GM06990 (cell line): ENCODE data around the gene LEMD3.
"Not testable (repeated sequence)": the region's sequence is repeated elsewhere in the genome, so short reads cannot be mapped to it uniquely, and the experiment has no call there.

ENCODE experiments used
- DNase-seq: peaks from one replicate; pipeline ENCODE4 v3.0.0-alpha.2; 2011; ENCODE audit not compliant: insufficient read length; ENCODE audit errors: extremely low read depth
- H3K27me3 ChIP-seq: replicated peaks from 2 replicates; pipeline ENCODE4 v1.6.0; 2011; ENCODE audit warnings: low read length; ENCODE audit not compliant: control insufficient read depth, insufficient read depth
- H3K36me3 ChIP-seq: 2 replicates; pipeline ENCODE4 v1.5.1; 2011; ENCODE audit warnings: low read length; ENCODE audit not compliant: control insufficient read depth, insufficient read depth
- H3K4me3 ChIP-seq: replicated peaks from 2 replicates; pipeline ENCODE4 v1.5.1; 2011; ENCODE audit warnings: low read depth, mild to moderate bottlenecking, control low read depth, low read length
- TF ChIP-seq, protein P1 (sequence below): IDR thresholded peaks from 2 replicates; pipeline ENCODE4 v1.5.1; 2011; ENCODE audit warnings: low read length, control low read depth, mild to moderate bottlenecking, inconsistent platforms; ENCODE audit not compliant: insufficient read depth, poor library complexity, severe bottlenecking

The LEMD3 gene

DNA sequence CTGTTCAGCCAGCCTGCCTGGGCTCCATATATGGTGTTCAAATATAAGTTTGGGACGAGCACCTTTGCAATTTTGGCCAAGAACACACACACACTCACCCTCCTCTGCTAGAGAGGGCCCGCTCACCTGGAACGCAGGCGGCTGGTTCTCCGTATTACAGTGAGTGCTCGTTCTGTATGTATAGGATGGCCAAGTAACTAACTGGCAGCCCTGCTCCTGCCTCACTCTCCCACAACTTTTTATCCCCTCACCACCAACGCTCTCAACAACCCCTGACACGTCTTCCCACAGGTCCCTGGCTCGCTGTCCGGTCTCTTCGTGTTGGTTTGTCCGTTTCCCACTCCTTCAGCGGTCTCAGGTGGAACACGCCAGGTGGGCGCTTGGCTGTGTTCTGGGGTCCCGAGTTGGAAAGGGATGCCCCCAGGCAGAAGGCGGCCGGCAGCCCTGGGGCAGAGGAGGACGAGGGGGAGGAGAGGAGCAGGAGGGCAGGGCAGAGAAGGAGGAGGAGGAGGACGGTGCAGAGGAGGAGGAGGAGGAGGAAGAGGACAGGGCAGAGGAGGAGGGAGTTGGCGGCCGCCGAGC lies 108.7 kb downstream of the LEMD3 start:
- no peaks in the 10 kb centered on the region for H3K36me3 ChIP-seq
- no peaks in the 10 kb centered on the region for H3K27me3 ChIP-seq
- peak overlapping the region; percentile 82 for H3K4me3 ChIP-seq
- TF ChIP-seq, protein P1, sequence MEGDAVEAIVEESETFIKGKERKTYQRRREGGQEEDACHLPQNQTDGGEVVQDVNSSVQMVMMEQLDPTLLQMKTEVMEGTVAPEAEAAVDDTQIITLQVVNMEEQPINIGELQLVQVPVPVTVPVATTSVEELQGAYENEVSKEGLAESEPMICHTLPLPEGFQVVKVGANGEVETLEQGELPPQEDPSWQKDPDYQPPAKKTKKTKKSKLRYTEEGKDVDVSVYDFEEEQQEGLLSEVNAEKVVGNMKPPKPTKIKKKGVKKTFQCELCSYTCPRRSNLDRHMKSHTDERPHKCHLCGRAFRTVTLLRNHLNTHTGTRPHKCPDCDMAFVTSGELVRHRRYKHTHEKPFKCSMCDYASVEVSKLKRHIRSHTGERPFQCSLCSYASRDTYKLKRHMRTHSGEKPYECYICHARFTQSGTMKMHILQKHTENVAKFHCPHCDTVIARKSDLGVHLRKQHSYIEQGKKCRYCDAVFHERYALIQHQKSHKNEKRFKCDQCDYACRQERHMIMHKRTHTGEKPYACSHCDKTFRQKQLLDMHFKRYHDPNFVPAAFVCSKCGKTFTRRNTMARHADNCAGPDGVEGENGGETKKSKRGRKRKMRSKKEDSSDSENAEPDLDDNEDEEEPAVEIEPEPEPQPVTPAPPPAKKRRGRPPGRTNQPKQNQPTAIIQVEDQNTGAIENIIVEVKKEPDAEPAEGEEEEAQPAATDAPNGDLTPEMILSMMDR: no peak
- DNase-seq: peak; percentile 4

DNA sequence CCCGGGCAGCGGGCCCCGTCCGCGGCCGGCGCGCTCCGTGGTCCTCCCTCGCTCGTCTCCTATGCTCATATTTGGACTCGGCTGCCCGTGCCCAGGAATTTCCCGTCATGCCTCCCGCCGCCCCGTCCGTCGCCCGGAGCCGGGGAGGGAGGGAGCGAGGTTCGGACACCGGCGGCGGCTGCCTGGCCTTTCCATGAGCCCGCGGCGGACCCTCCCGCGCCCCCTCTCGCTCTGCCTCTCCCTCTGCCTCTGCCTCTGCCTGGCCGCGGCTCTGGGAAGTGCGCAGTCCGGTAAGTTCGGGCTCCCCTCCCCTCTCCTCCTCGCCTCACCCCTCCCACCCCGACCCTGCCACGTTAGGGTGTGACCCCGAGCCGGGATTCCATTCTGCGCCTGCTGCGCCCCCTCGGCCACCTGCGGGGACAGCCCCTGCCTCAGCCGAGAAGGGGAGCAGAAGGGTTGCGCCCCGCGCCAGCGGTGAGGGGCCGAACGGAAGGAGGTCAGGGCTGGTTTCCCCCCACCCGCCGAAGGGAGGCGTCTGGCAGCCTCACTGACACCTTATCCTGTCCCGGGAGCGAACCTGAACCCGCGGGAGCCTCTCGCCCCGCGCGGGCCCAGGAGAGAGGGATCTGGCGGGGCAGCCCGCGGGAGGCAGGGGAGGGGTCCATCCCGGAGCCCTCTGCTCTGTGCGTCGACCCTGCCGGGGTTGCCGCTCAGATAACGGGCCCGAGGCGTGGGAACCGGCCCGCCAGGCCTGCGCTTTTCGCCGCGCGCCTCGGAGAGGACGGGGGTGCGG lies 109.4 kb downstream of the LEMD3 start, which contains the start of gene MSRB3:
Gene MSRB3 (plus strand): TSS at position 108 of the 793 bp plus-strand sequence. CDS start 29,897 bp downstream, outside the sequence.
- TF ChIP-seq, protein P1: peak; percentile 45
- H3K4me3 ChIP-seq: peak within 1 kb of the TSS; percentile 82
- no peaks in the 10 kb centered on the region for H3K27me3 ChIP-seq
- H3K36me3 ChIP-seq: no peaks in the 10 kb centered on the region
- DNase-seq: peak; percentile 58

DNA sequence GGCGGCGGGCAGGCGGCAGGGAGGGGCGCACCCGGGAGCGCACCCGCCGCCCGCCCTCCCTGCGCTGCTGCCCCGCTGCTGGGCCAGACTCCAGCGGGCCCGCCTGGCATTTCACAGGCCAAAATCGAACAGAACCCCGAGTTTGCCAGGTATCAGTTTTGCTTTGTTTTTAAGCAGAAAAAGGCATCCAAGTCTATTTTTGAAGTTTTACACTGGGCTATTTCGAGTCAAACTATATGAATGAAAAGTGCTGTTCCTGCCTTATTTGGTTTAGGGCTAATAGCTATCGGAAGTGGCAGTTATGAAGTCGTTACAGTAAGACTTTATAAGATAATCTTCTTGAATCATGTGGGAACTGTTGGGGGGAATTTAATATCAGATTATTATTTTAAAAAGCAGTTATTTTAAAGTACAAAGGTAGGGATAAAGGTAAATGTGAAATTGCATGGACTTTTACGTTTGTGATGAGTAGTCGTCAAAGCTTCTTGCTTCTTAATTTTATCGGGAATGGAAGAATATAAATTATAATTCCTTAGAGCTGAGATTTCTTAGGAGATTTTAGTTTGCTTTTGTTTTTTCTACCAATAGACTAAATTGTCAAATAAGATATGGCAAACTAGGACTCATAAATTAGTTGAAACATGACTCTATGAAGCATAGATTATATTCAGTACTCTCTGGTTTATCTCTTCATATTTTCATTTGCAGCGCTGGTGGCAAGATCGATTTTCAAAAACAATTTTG lies 110.2 kb downstream of the LEMD3 start:
- H3K4me3 ChIP-seq: peak overlapping the region; percentile 82
- TF ChIP-seq, protein P1: no peak

DNA sequence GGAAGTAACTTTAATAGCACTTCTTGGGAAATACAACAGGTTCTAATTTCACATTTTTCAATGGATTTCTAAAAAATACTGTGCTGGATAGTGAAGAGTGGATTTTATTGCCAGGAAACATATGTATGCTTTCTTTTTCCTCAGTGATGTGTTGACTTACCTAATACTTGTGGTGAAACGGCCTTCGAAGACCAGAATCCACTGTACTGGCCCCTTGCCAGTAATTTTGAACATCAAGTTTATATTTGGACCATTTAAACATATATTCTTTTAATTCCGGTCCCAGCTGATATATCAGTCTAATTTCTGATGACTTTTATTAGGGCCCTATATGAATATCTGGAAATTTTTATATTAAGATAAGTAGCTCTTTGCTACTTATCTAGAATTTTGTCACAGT lies 110.9 kb downstream of the LEMD3 start:
- Histone ChIP-seq H3K4me3 (no peak overlapping the region), H3K27me3 (no peaks in the 10 kb centered on the region), H3K36me3 (no peaks in the 10 kb centered on the region)
- DNase-seq: no peak
- TF ChIP-seq, protein P1: no peak

More for the DNA sequence above, 110.2 kb downstream of the LEMD3 start:
- no peaks in the 10 kb centered on the region for H3K36me3 ChIP-seq
- DNase-seq: no peak
- H3K27me3 ChIP-seq: no peaks in the 10 kb centered on the region

DNA sequence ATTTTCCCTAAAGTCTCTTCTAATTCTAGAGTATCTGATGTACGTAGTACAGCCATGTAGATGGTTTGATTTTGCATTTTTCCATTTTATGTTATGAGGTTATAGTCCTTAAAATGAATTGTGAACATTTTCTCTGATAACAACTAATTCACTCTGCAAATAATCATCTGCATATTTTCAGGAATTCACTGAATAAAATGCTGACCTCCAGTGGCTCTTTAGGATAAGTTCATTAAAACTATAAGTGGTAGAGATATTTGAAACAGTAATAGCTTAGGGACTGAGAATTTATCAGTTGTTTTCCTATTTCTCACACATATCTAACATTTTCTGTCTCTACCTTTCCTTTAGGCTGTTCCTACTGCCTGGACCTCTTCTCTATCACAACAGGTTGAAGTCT lies 113.5 kb downstream of the LEMD3 start:
- DNase-seq: no peak
- TF ChIP-seq, protein P1: no peak
- no peaks in the 10 kb centered on the region for H3K36me3 ChIP-seq
- H3K27me3 ChIP-seq: no peaks in the 10 kb centered on the region
- no peak overlapping the region for H3K4me3 ChIP-seq

DNA sequence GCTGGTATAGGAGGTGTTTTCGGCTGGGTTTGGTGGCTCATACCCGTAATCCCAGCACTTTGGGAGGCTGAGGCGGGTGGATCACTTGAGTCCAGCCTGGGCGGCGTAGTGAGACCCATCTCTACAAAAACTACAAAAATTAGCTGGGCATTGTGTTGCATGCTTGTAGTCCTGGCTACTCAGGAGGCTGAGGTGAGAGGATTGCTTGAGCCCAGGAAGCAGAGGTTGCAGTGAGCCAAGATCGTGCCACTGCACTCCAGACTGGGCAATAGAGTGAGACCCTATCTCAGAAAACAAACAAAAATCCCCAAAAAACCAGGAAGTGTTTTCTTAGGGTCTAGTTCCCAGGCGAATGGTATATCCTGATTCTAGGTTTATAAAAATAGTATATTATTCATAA lies 116.1 kb downstream of the LEMD3 start:
- not testable (repeated sequence) for H3K4me3 ChIP-seq, DNase-seq, H3K27me3 ChIP-seq, H3K36me3 ChIP-seq
